GM12873 (cell line): Measurements from ENCODE around the gene FIGLA.

Experiments used
- TF ChIP-seq, protein P1 (sequence below): IDR thresholded peaks from 2 replicates; pipeline ENCODE4 v1.5.1; 2012; ENCODE audit warnings: low read depth, mild to moderate bottlenecking, moderate library complexity, low read length, control low read depth; ENCODE audit not compliant: insufficient read depth; ENCODE audit errors: missing control alignments

The FIGLA gene

GRCh38 chr2:70831861-70832260 is 41.4 kb upstream of the FIGLA start:
- TF ChIP-seq, protein P1, sequence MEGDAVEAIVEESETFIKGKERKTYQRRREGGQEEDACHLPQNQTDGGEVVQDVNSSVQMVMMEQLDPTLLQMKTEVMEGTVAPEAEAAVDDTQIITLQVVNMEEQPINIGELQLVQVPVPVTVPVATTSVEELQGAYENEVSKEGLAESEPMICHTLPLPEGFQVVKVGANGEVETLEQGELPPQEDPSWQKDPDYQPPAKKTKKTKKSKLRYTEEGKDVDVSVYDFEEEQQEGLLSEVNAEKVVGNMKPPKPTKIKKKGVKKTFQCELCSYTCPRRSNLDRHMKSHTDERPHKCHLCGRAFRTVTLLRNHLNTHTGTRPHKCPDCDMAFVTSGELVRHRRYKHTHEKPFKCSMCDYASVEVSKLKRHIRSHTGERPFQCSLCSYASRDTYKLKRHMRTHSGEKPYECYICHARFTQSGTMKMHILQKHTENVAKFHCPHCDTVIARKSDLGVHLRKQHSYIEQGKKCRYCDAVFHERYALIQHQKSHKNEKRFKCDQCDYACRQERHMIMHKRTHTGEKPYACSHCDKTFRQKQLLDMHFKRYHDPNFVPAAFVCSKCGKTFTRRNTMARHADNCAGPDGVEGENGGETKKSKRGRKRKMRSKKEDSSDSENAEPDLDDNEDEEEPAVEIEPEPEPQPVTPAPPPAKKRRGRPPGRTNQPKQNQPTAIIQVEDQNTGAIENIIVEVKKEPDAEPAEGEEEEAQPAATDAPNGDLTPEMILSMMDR, result no peak

GRCh38 chr2:70830366-70830765 is 39.9 kb upstream of the FIGLA start:
- TF ChIP-seq, protein P1, result no peak

- TF ChIP-seq, protein P1, result no peak
Measured at GRCh38 chr2:70829916-70830315, 39.5 kb upstream of the FIGLA start.

- TF ChIP-seq, protein P1, result no peak
Measured at GRCh38 chr2:70828914-70829824, 38.7 kb upstream of the FIGLA start.

- TF ChIP-seq, protein P1, result no peak
Measured at GRCh38 chr2:70828115-70828514, 37.7 kb upstream of the FIGLA start.

DNA sequence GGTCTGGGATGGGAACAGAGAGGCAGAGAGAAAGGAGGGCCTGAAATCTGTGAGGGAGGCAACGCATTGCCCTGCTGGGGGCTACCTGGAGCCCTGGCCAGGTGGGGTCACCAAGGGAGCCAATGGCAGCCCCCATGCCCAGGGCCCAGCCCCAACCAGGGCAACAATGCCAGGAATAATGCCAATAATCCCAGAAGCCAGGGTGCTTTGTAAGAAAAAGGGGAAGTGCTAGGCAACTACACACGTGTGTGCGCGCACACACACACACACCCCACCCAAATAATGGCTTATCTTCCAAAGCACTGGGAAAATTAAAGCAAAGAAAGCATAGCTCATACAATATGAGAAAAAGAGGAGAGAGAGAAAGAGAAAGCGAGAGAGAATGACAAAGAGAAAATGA is 36.9 kb upstream of the FIGLA start:
- TF ChIP-seq, protein P1, result no peak

- TF ChIP-seq, protein P1, result no peak
Measured at GRCh38 chr2:70826696-70827350, 36.4 kb upstream of the FIGLA start.
